ENCODE results near the gene PCDHB5.
"Not testable (repeated sequence)": the region's sequence is repeated elsewhere in the genome, so short reads cannot be mapped to it uniquely, and the experiment has no call there.

Gene PCDHB5

DNA sequence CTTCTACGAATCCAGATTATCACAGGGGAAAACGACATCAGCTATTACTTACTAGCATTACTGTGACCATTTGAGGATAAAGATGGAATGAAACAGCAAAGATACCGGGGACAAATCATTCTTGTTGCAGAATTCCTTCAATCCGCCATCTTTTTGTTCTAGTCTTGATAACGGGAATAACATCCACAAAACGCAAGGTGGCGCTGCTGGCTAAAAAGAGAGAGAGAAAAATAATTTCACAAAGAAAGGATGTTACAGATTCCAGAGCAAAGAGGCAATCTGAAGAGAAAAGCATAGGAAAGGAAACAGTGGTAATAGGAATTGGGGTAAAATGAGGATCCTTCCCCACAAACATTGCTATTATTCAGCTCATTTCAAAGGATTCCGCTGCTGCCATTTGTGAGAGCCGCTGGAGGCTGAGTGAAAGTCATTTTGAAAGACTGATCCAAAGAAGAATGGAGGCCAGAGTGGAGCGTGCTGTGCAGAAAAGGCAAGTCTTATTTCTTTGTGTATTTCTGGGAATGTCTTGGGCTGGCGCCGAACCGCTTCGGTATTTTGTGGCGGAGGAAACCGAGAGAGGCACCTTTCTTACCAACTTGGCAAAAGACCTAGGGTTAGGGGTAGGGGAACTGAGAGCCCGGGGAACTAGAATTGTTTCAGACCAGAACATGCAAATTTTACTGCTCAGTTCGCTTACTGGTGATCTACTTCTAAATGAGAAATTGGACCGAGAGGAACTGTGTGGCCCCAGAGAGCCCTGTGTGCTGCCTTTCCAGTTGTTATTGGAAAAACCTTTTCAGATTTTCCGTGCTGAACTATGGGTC, 37.6 kb downstream of the PCDHB5 start, which contains the start of gene PCDHB7:
Gene PCDHB7 (plus strand): TSS at position 264 of the 824 bp plus-strand sequence. CDS start 192 bp downstream, at position 456.
- DNase-seq (ENCODE audit: low read depth) = peak; percentile 12
- no peak within 1 kb of the TSS for H3K4me3 ChIP-seq (replicated peaks; ENCODE audit: low read depth, low read length)
- TF ChIP-seq, protein P1, sequence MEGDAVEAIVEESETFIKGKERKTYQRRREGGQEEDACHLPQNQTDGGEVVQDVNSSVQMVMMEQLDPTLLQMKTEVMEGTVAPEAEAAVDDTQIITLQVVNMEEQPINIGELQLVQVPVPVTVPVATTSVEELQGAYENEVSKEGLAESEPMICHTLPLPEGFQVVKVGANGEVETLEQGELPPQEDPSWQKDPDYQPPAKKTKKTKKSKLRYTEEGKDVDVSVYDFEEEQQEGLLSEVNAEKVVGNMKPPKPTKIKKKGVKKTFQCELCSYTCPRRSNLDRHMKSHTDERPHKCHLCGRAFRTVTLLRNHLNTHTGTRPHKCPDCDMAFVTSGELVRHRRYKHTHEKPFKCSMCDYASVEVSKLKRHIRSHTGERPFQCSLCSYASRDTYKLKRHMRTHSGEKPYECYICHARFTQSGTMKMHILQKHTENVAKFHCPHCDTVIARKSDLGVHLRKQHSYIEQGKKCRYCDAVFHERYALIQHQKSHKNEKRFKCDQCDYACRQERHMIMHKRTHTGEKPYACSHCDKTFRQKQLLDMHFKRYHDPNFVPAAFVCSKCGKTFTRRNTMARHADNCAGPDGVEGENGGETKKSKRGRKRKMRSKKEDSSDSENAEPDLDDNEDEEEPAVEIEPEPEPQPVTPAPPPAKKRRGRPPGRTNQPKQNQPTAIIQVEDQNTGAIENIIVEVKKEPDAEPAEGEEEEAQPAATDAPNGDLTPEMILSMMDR (IDR thresholded peaks at IDR 0.05; ENCODE audit: low read length, missing control alignments) = peak; percentile 31

DNA sequence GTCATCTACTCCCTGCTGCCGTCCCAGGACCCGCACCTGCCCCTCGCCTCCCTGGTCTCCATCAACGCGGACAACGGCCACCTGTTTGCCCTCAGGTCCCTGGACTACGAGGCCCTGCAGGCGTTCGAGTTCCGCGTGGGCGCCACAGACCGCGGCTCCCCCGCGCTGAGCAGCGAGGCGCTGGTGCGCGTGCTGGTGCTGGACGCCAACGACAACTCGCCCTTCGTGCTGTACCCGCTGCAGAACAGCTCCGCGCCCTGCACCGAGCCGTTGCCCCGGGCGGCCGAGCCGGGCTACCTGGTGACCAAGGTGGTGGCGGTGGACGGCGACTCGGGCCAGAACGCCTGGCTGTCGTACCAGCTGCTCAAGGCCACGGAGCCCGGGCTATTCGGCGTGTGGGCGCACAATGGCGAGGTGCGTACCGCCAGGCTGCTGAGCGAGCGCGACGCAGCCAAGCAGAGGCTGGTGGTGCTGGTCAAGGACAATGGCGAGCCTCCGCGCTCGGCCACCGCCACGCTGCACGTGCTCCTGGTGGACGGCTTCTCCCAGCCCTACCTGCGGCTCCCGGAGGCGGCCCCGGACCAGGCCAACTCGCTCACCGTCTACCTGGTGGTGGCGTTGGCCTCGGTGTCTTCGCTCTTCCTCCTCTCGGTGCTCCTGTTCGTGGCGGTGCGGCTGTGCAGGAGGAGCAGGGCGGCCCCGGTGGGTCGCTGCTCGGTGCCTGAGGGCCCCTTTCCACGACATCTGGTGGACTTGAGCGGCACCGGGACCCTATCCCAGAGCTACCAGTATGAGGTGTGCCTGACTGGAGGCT, 39.5 kb downstream of the PCDHB5 start:
- not testable (repeated sequence) for H3K4me3 ChIP-seq (replicated peaks; ENCODE audit: low read depth, low read length); DNase-seq (ENCODE audit: low read depth)

DNA sequence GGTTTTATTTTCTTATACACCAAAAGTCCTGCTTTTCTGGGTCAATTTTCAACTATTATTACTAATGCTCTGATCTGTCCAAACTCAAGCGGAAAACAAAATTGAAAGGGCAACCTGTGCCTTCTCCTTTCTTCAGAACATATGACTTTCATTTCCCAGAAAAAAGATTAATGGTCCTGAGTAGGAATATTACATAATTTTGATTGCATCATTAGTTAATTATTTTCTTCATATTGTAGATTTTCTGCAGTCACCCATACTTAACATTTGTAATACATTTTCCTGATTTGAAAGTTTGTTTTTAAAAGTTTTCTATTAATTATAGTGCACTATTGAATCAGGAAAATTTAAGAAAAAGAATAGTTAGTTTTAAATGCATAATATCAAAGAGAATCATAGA, 40.9 kb downstream of the PCDHB5 start:
- TF ChIP-seq, protein P1 (IDR thresholded peaks at IDR 0.05; ENCODE audit: low read length, missing control alignments) = no peak
- DNase-seq (ENCODE audit: low read depth) = no peak
- H3K4me3 ChIP-seq (replicated peaks; ENCODE audit: low read depth, low read length) = no peak overlapping the region

DNA sequence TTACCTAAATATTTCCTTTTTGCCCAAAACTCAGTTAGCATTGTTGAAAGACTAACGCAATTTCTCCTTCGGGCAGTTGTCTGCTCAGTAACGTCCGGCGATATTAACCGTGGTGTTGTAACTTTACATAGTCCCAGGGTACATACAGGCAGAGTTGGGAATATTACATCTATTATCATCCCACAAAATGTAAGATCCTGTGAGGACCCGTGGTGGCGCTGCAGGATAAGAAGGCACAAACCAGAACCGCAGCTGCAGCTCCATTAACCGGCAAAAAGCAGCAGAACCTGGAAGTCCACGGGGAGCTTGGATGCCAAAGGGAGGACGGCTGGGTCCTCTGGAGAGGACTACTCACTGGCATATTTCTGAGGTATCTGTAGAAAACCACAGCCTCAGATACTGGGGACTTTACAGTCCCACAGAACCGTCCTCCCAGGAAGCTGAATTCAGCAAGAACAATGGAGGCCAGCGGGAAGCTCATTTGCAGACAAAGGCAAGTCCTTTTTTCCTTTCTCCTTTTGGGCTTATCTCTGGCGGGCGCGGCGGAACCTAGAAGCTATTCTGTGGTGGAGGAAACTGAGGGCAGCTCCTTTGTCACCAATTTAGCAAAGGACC, 42.7 kb downstream of the PCDHB5 start, which contains the start of gene PCDHB8:
Gene PCDHB8 (plus strand): TSS at position 214 of the 615 bp plus-strand sequence. CDS start 245 bp downstream, at position 459.
- DNase-seq (ENCODE audit: low read depth); H3K4me3 ChIP-seq (replicated peaks; ENCODE audit: low read depth, low read length): not testable (repeated sequence)

DNA sequence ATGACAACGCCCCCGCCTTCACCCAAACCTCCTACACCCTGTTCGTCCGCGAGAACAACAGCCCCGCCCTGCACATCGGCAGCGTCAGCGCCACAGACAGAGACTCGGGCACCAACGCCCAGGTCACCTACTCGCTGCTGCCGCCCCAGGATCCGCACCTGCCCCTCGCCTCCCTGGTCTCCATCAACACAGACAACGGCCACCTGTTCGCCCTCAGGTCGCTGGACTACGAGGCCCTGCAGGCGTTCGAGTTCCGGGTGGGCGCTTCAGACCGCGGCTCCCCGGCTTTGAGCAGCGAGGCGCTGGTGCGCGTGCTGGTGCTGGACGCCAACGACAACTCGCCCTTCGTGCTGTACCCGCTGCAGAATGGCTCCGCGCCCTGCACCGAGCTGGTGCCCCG, 44.4 kb downstream of the PCDHB5 start:
- not testable (repeated sequence) for DNase-seq (ENCODE audit: low read depth); H3K4me3 ChIP-seq (replicated peaks; ENCODE audit: low read depth, low read length)

DNA sequence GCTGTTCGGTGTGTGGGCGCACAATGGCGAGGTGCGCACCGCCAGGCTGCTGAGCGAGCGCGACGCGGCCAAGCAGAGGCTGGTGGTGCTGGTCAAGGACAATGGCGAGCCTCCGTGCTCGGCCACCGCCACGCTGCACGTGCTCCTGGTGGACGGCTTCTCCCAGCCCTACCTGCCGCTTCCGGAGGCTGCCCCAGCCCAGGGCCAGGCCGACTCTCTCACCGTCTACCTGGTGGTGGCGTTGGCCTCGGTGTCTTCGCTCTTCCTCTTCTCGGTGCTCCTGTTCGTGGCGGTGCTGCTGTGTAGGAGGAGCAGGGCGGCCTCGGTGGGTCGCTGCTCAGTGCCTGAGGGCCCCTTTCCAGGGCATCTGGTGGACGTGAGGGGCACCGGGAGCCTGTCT, 44.9 kb downstream of the PCDHB5 start:
- H3K4me3 ChIP-seq (replicated peaks; ENCODE audit: low read depth, low read length); DNase-seq (ENCODE audit: low read depth): not testable (repeated sequence)

DNA sequence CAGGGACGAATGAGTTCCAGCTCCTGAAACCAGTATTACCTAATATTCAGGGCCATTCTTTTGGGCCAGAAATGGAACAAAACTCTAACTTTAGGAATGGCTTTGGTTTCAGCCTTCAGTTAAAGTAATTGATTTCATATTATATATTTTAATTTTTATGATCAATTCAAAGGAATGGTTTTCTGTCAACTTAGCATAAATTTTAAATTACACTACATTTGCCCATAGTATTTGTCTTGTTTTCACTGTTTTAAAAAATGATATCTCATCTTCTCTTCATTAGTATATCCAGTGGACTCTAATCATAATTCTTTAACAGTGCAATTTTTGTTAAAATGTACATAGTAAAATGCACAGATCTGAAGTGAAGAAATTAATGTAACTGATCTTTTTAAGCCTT, 45.3 kb downstream of the PCDHB5 start:
- DNase-seq (ENCODE audit: low read depth) = no peak
- H3K4me3 ChIP-seq (replicated peaks; ENCODE audit: low read depth, low read length) = no peak overlapping the region
- TF ChIP-seq, protein P1 (IDR thresholded peaks at IDR 0.05; ENCODE audit: low read length, missing control alignments) = no peak

DNA sequence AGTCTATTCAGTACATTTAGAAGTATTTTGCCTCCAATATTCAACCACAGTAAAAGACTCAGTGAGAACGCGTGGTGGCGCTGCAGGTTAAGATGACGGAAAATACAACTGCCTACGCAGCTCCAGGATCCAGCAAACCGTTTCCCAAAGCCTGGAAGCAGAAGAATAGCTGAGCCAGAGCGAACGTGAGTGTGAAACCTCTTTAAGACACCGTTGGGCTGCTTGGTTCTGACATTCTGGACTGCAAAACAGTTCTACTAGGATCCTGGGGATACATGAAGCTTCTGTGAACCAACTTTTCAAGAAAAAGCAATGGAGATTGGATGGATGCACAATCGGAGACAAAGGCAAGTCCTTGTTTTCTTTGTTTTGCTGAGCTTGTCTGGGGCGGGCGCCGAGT, 47.2 kb downstream of the PCDHB5 start, which contains the start of gene PCDHB16:
Gene PCDHB16 (plus strand): TSS at position 140 of the 400 bp plus-strand sequence. CDS start 173 bp downstream, at position 313.
- peak; percentile 16 for DNase-seq (ENCODE audit: low read depth)
- no peak within 1 kb of the TSS for H3K4me3 ChIP-seq (replicated peaks; ENCODE audit: low read depth, low read length)

DNA sequence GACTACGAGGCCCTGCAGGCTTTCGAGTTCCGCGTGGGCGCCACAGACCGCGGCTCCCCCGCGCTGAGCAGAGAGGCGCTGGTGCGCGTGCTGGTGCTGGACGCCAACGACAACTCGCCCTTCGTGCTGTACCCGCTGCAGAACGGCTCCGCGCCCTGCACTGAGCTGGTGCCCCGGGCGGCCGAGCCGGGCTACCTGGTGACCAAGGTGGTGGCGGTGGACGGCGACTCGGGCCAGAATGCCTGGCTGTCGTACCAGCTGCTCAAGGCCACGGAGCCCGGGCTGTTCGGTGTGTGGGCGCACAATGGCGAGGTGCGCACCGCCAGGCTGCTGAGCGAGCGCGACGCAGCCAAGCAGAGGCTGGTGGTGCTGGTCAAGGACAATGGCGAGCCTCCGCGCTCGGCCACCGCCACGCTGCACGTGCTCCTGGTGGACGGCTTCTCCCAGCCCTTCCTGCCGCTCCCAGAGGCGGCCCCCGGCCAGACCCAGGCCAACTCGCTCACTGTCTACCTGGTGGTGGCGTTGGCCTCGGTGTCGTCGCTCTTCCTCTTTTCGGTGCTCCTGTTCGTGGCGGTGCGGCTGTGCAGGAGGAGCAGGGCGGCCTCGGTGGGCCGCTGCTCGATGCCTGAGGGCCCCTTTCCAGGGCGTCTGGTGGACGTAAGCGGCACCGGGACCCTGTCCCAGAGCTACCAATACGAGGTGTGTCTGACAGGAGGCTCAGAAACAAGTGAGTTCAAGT, 49.3 kb downstream of the PCDHB5 start:
- H3K4me3 ChIP-seq (replicated peaks; ENCODE audit: low read depth, low read length); DNase-seq (ENCODE audit: low read depth): not testable (repeated sequence)

More for the DNA sequence above, 47.2 kb downstream of the PCDHB5 start, which contains the start of gene PCDHB16:
- TF ChIP-seq, protein P1 (IDR thresholded peaks at IDR 0.05; ENCODE audit: low read length, missing control alignments) = no peak
